ENCODE results near the gene NKAIN4.

The NKAIN4 gene

DNA sequence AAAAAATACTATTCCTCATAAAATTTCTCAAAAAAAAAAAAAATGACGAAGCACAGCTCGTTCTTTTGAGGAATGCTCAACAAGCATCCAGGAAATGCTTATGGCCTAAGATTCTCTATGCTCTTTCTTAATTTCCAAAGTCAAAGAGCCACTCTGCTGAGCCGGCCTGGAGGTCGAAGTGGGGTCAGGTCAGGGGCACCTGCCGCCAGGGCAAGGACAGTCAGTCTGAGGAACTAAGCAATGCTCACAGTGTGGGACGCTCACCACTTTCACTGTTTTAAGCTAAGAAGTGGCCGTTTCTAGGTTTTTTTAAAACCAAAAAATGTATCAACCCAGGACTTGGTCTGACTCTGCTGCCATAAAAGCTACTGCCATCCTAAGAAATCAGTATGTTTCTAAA is 55.7 kb downstream of the NKAIN4 start:
- in situ Hi-C loops (cut with MboI; ENCODE audit: low sequenced_read_pairs): no loop called here

DNA sequence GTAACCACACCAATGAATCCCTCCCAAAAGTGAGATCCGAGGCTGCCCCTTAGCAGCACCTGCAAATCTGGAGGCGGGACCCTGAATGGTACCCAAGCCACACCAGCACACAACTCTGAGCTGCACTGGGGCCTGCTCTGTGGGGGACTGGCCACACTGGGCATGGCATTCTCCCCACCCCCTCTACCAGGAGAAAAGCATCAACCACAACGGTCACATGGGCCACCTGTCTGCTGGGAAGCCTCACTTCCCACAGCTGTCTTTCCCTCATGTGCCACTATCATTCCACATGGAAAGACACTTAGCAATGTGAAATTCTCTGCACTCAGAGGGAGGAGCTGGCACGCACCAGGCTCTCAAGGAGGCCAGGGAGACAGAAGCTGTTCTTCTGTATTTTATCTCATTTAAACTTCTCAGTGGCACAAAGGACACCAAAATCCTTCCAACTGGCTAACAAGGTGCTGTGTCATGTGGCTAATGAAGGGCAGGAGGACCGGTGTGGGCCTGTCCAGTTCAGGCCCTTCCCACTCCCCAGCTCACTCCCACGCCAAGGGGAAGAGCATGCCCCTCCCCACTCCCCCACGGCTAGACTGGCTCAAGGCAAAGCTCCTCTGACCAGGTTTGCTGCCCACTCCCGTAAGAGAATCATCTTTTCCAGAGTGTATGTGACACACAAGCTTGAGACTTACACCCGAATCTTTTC is 57.3 kb downstream of the NKAIN4 start:
- in situ Hi-C loops (cut with MboI; ENCODE audit: low sequenced_read_pairs): no loop called here

DNA sequence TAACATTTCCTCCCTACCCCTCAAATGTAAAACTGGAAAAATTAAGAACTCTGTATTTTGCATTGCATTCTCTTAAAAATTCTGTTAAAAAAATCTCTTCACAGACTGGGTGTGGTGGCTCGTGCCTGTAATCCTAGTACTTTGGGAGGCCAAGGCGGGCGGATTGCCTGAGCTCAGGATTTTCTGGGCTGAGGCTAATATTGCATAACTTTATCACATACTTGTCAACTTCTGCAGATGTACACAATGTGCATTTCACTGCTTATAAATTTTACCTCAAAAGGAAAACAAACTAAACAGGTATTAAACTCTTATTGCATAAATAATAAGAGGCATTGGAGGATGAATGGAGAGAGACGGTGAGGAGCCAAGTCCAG is 59.5 kb downstream of the NKAIN4 start:
- in situ Hi-C loops (cut with MboI; ENCODE audit: low sequenced_read_pairs): no loop called here

GRCh38 chr20:63194007-63194796 is 60.1 kb downstream of the NKAIN4 start:
- in situ Hi-C loops (cut with MboI; ENCODE audit: low sequenced_read_pairs): no loop called here

DNA sequence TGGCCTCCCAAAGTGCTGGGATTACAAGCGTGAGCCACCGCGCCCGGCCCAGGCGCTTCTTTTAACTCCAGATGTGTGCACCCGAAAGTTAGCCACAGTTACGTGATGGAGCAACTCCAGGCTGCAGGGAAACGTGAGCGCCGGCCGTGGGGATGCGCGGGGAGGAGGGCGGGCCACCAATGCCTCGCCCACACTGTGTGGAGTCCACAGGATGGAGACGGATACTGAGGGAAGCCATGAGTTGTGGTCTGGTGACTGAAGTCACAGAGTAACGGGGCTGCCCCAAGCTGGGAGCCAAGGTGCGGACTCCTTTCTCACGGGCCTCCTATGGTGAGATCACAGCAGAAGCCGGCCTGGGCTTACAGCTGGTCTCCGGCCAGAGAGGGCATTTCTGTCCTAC is 61.5 kb downstream of the NKAIN4 start:
- in situ Hi-C loops (cut with MboI; ENCODE audit: low sequenced_read_pairs): no loop called here

DNA sequence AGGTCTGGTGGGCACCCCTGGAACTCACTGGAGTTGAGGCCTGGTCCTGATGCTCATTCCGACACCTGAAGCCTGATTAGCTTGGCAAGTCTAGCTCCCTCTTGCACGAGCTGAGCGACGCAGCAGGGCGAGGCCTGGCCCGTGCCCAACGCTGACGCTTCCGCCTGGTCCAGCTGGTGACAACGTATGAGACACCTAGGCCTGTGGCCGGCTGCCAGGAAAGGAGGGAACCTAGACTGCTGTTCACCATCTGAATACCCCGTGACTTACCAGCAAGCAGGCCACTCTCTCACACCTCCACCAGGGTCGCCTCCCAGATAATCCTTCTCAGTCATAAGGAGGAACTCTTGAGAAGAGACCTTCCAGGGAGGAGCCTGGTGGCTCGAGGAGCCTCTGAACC is 62.9 kb downstream of the NKAIN4 start:
- in situ Hi-C loops (cut with MboI; ENCODE audit: low sequenced_read_pairs): no loop called here

GRCh38 chr20:63190828-63191227 is 63.4 kb downstream of the NKAIN4 start:
- in situ Hi-C loops (cut with MboI; ENCODE audit: low sequenced_read_pairs): no loop called here
